ENCODE data around the gene BCR. TPM values are rescaled to one million over a fixed set of nuclear protein-coding genes. Genes with fewer than 3 reads are reported as not detected.

BCR gene
- total RNA-seq, 1 experiment from 2014 or later = 14.6 TPM

GRCh38 chr22:23206915-23207314, 26.6 kb downstream of the BCR start:
- in situ Hi-C loops (cut with HindIII; ENCODE audit: low pct_unique_long_range_greater_than_20kb, low sequenced_read_pairs) = no loop called here
- no peak for DNase-seq (ENCODE audit: low read depth, low spot score)

- no peak for DNase-seq (ENCODE audit: low read depth, low spot score)
- in situ Hi-C loops (cut with HindIII; ENCODE audit: low pct_unique_long_range_greater_than_20kb, low sequenced_read_pairs) = no loop called here
These were observed 27.6 kb downstream of the BCR start for GRCh38 chr22:23207729-23208393.

- in situ Hi-C loops (cut with HindIII; ENCODE audit: low pct_unique_long_range_greater_than_20kb, low sequenced_read_pairs) = no loop called here
These were observed 30.3 kb downstream of the BCR start for GRCh38 chr22:23210428-23211170.

GRCh38 chr22:23211622-23212021, 31.3 kb downstream of the BCR start:
- in situ Hi-C loops (cut with HindIII; ENCODE audit: low pct_unique_long_range_greater_than_20kb, low sequenced_read_pairs) = no loop called here

More at GRCh38 chr22:23210428-23211170, 30.3 kb downstream of the BCR start:
- DNase-seq (ENCODE audit: low read depth, low spot score) = no peak

GRCh38 chr22:23212061-23213021, 32.0 kb downstream of the BCR start:
- no peak for DNase-seq (ENCODE audit: low read depth, low spot score)
- in situ Hi-C loops (cut with HindIII; ENCODE audit: low pct_unique_long_range_greater_than_20kb, low sequenced_read_pairs) = no loop called here

More at GRCh38 chr22:23211622-23212021, 31.3 kb downstream of the BCR start:
- no peak for DNase-seq (ENCODE audit: low read depth, low spot score)

- in situ Hi-C loops (cut with HindIII; ENCODE audit: low pct_unique_long_range_greater_than_20kb, low sequenced_read_pairs) = no loop called here
- no peak for DNase-seq (ENCODE audit: low read depth, low spot score)
These were observed 32.8 kb downstream of the BCR start for GRCh38 chr22:23213022-23213555.

GRCh38 chr22:23213581-23214334, 33.4 kb downstream of the BCR start:
- no peak for DNase-seq (ENCODE audit: low read depth, low spot score)
- in situ Hi-C loops (cut with HindIII; ENCODE audit: low pct_unique_long_range_greater_than_20kb, low sequenced_read_pairs) = no loop called here

GRCh38 chr22:23214398-23214797, 34.1 kb downstream of the BCR start:
- DNase-seq (ENCODE audit: low read depth, low spot score) = no peak
- in situ Hi-C loops (cut with HindIII; ENCODE audit: low pct_unique_long_range_greater_than_20kb, low sequenced_read_pairs) = no loop called here

- in situ Hi-C loops (cut with HindIII; ENCODE audit: low pct_unique_long_range_greater_than_20kb, low sequenced_read_pairs) = no loop called here
- no peak for DNase-seq (ENCODE audit: low read depth, low spot score)
These were observed 35.3 kb downstream of the BCR start for GRCh38 chr22:23215294-23216241.

GRCh38 chr22:23216461-23217170, 36.3 kb downstream of the BCR start:
- no peak for DNase-seq (ENCODE audit: low read depth, low spot score)
- in situ Hi-C loops (cut with HindIII; ENCODE audit: low pct_unique_long_range_greater_than_20kb, low sequenced_read_pairs) = no loop called here

GRCh38 chr22:23217171-23218052, 37.1 kb downstream of the BCR start:
- in situ Hi-C loops (cut with HindIII; ENCODE audit: low pct_unique_long_range_greater_than_20kb, low sequenced_read_pairs) = no loop called here

GRCh38 chr22:23218053-23218866, 38.0 kb downstream of the BCR start:
- no peak for DNase-seq (ENCODE audit: low read depth, low spot score)
- in situ Hi-C loops (cut with HindIII; ENCODE audit: low pct_unique_long_range_greater_than_20kb, low sequenced_read_pairs) = no loop called here

More at GRCh38 chr22:23217171-23218052, 37.1 kb downstream of the BCR start:
- no peak for DNase-seq (ENCODE audit: low read depth, low spot score)

GRCh38 chr22:23218867-23219251, 38.5 kb downstream of the BCR start:
- DNase-seq (ENCODE audit: low read depth, low spot score) = no peak
- in situ Hi-C loops (cut with HindIII; ENCODE audit: low pct_unique_long_range_greater_than_20kb, low sequenced_read_pairs) = no loop called here

GRCh38 chr22:23219317-23219716, 39.0 kb downstream of the BCR start:
- in situ Hi-C loops (cut with HindIII; ENCODE audit: low pct_unique_long_range_greater_than_20kb, low sequenced_read_pairs) = no loop called here
- DNase-seq (ENCODE audit: low read depth, low spot score) = no peak
